GM19328 (cell line): ENCODE measurements around the gene YJEFN3.

Experiments used
- ATAC-seq: cut with Tn5 transposase; IDR thresholded peaks from one replicate; pipeline ENCODE4 v1.9.1; 2021; ENCODE audit warnings: mild to moderate bottlenecking, moderate library complexity; ENCODE audit not compliant: unreplicated experiment

The YJEFN3 gene

DNA sequence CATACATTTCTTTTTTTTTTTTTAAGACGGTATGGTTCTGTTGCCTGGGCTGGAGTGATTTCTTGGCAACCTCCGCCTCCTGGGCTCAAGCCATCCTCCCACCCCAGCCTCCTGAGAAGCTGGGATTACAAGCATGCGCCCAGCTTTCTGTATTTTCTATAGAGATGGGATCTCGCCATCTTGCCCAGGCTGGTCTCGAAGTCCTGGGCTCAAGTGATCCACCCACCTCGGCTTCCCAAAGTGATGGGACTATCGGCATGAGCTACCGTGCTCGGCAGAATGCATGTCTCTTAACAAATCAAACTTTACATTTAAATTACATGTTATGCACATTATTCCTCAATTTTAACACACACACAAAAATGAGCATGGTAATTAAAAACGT is 11.5 kb upstream of the YJEFN3 start:
- ATAC-seq, result no peak

DNA sequence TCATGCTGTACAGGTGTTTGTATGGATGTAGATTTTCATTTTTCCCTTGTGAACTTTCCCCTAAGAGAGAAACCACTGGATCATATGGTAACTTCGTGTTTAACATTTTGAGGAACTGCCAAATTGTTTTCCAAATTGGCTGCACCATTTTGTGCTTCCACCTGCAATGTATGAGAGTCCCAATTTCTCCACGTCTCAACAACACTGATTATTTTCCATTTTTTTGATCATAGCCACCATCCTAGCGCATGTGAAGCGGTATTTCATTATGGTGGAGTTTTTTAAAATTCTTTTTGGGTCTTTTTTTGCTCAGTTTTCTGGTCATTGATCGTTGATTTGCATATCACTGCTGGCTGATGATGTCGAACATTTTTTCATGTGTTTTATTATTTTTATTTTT is 7.7 kb upstream of the YJEFN3 start:
- no peak for ATAC-seq

DNA sequence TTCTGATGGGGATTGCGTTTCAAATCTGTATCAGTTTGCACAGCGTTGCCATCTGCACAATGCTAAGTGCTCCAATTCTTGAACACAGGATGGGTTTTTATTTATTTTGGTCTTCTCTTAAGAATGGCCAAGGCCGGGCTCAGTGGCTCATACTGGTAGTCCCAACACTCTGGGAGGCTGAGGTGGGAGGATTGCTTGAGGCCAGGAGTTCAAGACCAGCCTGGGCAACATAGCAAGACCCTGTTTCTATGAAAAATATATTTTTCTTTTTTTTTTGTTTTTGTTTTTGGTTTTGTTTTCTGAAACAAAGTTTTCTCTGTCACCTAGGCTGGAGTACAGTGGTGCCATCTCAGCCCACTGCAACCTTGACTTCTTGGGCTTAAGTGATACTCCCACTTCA is 5.5 kb upstream of the YJEFN3 start:
- ATAC-seq, result no peak

DNA sequence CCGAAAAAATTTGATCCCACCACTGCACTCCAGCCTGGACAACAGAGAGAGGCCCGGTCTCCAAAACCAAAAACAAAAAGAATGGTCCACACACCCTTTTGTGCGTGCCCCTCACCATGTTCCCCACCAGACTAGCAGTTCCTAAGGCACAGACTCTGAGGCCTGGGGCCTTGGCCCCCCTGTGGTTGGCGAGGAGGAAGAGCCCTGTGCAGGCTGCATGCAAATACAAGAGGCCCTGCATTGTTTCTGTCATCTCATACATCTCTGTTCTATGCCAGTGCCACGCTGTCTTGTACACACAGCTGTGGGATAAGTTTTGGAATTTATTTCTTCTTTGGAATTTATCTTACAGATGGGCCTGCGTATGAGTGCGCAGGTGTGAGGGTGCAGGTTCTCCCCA is 4.7 kb upstream of the YJEFN3 start:
- ATAC-seq, result peak; percentile 62

DNA sequence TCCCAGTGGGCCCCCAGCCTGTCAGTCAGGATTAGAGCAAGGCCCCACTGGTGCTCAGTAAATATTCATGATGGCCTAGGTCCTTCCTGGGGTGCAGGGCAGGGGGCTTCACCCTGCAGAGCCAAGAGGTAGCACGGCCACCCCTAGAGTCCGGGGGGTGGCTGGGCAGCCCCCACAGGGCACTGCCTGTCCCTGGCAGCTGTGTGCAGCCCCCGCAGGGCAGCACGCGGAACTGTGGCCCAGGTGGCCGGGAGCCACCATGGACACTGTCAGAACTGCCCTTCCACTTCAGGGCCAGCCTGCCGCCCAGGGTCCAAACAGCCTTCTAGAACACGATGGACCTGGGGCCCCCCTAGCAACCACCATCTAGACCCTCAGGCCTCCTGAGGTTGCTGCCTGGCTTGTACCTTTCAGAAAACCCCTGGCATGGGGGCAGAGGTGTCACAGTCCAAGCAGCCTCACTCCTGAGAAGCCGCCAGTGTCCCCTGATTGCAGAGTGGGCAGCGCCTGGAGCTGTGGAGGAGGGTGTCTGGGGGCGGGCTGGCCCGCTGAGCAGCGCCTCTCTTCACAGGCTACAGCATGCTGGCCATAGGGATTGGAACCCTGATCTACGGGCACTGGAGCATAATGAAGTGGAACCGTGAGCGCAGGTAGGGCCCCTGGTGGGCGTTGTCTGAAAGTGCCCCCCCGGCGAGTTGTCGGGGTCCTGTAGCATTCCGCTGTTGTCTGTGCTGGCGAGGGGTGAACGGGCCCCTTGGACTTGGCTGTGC is 2.9 kb upstream of the YJEFN3 start:
- no peak for ATAC-seq

DNA sequence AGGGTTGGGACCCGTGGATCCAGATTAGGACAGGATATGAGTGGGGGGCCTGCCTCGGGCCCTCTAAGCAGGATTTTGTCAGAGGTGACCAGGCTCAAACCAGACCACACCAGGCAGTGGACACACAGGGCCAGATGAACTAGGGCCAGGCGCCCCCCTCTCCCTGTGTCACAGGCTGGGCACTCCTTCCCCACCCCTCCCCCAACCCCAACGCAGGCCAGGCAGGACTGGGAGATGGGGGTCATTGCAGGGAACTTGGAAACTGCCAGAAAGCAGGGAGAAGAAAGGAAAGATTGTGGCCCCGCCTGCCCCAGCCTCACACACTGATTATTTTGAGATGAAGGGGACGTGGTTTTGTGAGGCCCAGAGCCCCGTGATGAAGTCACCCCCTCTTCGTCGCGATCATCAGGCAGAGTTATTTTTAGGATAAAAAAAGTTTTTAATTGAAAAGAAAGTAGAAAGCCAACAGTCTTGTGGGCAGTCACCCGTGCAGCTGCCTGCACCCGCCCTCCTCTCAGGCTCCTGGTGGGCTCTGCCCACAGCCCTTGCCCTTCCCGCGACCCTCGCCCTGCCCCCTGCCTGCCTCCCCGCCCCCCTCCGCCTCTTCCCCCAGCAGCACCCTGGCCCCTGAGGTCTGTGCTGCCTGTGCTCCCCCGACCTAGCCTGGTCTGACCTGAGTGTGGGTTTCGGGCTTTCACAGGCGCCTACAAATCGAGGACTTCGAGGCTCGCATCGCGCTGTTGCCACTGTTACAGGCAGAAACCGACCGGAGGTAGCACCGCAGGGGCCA is 1.9 kb upstream of the YJEFN3 start:
- no peak for ATAC-seq

DNA sequence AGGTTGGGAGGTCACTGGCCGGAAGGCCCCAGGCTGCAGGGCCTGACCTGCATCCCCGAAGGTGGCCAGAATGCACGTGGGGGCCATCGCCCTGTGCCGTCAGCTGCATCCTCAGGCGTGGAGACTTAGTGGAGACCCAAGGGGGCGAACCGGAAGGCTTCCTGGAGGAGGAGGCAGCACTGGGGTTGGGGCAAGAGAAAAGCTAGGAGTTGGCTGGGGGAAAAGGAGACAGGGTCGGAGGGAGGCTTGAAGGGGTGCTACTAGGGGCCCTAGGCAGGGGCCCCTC is 1.4 kb upstream of the YJEFN3 start:
- no peak for ATAC-seq

DNA sequence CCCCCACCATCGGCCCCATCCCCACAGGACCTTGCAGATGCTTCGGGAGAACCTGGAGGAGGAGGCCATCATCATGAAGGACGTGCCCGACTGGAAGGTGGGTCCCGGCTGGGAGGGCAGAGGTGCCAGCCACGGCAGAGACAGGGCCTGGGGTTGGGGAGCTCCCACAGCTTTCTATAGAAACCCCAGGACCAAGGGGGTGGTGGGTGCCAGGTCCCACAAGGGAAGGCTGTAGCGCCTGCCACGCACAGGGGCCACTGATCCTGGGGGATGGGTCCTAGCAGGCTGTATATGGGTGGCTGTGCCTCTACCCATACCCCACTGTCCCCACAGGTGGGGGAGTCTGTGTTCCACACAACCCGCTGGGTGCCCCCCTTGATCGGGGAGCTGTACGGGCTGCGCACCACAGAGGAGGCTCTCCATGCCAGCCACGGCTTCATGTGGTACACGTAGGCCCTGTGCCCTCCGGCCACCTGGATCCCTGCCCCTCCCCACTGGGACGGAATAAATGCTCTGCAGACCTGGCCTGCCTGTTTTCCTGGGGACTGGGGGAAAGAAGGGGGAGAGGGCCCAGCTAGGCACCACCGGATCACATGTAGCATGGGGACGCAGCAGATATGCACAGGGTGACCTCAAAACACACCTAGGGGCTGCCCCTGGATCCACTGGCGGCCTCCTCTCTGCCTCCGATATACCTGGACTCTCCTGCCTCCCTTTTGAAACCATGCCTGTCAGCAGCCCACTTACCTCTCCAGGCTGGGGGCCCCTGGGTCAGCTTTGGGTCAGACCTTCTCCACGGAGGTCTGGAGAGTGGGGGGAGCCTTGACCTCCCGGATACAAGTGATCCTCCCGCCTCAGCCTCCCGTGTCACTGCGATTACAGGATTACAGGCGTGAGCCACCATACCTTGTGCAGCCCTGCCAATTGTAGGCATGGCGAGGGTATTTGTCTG is 761 bp upstream of the YJEFN3 start:
- ATAC-seq, result no peak

DNA sequence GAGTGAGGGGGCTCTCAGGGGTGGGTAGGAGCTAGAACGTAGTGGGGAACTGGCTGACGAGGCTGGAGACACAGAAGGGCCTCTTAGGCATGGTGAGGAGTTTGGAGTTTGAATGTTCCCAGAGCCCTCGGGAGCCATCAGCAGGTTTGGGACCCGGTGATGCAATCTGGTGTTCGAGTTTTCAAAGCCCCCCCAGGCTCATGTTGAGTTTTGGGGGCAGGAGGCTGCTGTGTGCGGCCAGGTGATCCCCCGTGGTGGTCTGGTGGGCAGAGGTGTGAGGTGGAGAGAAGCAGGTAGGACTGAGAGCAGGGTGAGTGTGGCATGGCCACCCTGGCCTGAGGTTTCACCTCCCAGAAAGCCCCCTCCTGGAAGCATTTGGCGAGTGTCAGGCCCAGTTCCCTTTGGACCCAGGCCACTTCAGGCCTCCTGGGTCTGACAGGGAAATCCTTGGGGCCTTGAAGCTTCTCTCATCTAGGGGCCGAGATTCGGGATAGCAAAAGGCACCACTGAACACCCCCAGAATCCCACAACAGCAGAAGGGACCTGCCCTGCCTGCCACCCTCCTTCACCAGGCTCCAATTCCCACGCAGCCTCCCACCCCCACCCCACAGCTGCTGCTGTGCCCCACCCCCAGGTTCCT is 1.2 kb downstream of the YJEFN3 start:
- no peak for ATAC-seq

DNA sequence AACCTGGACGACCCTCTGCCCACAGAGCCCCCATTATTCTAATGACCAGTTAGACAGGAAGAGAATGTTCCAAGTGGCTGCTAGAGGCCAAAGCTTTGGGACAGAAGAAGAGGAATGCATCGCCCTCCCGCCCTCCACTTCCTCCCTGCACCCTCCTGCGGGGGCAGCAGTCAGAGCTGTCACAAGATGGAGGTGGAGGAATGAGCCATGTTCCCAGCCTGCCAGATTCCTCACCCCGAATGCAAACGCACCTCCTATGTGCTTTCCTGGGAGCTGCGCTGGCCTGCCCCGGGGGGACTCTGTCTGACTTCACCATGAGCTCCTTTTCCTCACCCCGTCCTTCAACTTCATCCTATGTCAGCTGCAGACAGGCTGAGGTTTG is 1.7 kb downstream of the YJEFN3 start:
- no peak for ATAC-seq

DNA sequence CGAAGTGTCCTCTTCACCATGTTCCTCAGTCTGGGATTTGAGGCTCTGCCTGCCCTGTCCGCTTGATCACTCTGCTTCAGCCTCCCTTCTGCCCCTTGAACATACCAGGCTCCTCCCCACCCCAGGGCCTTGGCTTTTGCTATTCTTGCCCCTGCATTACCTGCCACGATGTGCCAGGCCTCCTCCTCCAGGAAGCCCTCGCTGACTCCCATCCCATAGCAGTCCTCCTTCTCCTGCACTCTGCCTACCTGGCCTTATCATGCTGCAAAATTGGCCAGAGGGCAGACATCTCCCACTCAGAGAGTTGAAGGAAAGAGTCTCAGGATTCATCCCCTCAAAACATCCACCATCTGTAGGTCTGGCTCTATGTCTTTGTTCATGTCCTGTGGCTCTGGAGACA is 2.2 kb downstream of the YJEFN3 start:
- no peak for ATAC-seq

DNA sequence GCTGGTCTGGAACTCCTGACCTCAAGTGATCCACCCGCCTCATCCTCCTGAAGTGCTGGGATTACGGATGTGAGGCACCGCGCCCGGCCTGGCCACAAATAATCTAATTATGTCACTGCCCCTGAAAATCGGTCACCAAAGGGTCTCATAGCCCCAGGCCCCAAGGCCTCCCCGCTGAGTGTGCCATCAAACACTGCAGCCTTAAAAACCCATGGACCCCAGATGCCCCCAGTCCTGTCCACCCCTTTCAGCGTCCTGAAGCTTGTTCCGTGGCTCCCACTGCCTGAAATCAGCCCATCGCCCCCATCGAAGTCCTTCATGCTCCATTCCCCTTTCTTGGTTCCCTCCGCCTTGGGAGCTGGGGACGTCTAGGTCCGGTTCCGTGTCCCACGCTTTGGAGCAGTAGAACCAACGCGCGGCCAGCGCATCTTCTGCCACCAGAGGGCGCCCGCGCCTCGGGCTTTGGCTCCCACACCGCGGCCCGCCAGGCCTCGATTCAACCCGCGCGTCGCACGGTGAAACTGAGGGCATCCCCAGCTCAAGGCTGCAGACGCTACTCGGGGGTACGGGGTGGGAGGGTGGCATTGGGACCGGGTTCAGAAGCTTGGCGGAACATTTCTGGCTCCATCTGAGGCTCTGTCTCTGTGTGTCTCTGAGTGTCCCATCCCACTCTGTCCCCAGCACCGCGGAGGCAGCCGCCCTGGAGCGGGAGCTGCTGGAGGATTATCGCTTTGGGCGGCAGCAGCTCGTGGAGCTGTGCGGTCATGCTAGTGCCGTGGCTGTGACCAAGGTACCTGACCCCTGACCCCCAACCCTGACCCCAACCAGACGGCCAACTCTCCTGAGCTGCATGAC is 3.5 kb downstream of the YJEFN3 start:
- no peak for ATAC-seq

DNA sequence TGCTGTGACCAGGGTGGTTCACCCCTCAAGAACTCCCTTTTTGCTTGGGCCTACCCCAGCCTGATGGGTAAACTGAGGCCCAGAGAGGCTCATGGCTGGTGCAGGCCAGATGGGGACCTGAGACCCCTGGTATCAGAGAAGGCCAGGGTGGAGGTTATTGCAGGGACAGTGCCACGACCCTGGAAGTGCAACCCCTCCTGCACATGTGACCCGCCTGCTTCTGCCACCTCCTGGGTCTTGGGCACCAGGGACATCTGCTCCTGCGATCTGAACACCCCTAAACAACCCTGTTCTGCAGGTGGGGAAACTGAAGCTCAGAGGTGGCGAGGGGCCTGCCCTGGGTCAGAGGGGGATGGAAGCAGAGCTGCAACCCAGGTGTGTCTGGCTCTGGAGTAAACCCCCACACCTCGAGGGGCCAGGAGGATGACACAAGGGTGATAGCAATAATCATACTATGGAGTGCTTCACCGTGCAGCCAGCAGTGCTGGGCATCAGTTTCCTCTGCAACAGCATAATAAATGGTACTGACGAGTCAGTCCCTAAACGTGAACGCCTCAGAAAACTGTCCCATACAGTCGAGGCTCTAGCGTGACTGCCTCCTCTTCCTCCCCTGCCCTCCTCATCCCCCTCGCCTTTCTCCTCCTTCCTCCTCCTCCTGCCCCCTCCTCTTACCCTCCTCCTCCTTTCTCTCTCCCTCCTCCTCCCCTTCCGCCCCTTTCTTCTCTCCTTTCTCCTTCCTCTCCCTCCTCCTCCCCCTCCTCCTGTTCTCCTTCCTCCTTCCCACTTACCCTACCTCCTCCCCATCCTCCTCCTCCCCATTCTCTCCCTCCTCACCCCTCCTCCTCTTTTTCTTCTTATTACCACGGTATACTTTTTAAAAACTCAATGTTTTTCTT is 4.3 kb downstream of the YJEFN3 start:
- no peak for ATAC-seq

DNA sequence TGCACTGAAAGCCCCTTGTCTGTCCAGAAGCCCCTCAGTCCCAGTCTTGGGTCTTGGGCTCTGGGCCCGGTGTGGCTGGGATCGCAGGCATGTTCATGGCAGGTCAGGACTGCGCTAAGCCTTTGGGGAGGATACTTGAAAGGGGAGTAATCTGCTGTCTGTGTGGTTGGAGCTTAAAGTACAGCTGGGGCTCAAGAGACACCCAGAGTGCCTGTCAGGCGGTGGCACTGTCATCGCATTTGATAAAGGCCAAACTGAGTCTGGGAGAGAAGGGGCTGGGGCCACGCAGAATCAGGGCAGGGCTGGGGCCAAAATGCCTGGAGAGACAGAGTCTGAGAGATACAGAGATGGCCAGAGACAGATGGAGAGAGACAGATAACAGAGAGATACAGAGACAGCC is 5.1 kb downstream of the YJEFN3 start:
- no peak for ATAC-seq

DNA sequence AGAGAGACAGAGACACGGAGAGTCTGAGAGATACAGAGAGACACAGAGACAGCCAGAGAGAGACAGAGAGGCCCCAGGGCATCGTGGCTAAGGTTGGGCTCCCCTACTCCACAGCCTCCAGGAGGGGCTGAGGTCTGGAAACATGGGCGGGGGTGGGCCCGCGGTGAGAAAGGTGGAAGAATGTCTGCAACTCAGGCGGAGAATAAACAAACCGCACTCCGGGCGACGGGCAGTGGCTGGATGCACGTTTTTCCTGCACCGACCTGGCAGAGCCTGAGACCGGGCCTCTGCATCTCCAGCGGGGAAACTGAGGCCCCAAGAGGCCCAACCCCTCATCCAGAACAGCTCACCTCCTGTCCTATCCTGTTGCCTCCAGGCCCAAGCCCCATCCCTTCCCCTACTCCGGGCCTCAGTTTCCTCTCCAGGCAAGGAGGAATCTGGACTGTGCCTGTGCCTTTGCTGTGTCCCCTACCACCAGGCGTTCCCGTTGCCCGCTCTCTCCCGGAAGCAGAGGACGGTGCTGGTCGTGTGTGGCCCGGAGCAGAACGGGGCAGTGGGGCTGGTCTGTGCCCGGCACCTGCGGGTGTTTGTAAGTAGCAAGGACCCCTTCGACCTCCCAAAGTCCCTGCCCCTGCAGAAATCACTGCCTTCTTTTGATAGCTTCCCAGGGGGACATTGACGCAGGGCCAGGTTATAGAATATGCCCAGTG is 6.0 kb downstream of the YJEFN3 start:
- no peak for ATAC-seq

DNA sequence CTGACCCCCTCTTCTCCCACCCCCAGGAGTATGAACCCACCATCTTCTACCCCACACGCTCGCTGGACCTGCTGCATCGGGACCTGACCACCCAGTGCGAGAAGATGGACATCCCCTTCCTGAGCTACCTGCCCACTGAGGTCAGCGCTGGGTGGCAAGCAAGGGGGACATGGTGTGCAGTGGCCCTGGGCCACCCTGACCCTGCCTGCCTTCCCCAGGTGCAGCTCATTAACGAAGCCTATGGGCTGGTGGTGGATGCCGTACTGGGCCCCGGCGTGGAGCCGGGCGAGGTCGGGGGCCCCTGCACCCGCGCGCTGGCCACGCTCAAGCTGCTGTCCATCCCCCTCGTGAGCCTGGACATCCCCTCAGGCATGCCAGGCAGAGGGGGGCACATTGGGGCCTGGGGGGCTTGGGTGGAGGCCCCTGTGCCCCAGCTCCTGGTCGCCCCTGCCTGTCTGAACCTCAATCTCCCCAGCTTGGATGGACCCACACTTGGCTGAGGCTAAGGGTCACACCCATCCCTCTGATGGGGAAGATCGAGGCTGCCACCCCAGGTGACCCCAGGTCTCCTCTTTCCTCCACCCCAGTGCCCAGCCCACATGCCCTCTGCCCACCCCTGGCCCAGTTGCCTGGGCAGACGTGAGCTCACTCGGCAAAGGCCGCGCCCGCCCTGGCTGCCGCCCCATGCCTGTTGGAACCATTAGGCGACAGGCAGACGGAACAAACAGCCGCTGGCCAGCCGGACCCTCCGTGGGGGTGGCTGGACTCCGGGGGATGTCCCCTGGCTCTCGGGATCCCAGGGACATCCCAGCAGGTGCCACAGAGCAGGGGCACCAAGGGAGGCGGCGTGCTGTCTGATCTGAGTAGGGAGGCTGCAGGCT is 6.8 kb downstream of the YJEFN3 start:
- ATAC-seq, result no peak
